Activated CD4-positive, alpha-beta T cell treated with anti-CD3 and anti-CD28 coated beads, Interleukin-2, amount 50 U/mL, for 48 hours (primary cell): ENCODE measurements around the gene RASL11B.

Experiments
- DNase-seq, 2 experiments: peaks; one replicate each; pipeline ENCODE4 v3.0.0-alpha.2; 2020

Gene RASL11B

DNA sequence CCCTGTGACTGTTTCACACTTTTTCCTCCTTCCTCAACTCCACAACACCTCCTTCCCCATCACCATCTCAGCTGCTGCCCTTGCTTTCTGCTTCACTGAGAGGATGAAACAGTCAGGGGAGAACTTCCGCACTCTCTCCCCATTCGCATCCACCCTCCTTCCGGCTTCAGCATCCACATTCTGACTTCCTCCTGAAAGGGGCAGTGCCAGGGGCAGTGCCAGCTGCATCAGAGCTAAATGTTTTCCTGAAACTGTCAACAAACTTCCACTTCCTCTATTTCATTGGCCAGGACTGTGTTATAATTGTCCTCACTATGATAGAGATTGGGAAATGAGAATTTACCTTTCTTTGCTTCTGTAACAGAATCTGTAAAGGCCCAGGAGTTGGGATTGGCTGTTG, 18.2 kb upstream of the RASL11B start:
- no peak for DNase-seq

DNA sequence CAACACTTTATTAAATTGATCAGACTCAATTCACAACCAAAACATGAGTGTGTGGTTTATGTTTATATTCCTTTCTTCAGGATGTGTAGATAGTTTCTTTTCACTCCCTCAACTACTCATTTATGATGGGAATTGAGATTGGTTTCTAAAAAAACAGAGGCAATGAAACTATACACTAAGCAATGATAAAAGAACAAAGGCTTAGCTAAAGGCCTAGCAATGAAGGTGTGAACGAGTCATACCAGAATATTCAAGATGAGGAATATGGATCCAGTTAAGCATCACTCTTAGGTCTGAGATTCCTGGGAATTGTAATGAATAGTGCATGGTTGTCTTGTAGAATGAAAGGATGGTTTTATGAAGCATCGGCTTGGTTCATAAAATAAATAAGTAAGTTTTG, 17.5 kb upstream of the RASL11B start:
- no peak for DNase-seq

DNA sequence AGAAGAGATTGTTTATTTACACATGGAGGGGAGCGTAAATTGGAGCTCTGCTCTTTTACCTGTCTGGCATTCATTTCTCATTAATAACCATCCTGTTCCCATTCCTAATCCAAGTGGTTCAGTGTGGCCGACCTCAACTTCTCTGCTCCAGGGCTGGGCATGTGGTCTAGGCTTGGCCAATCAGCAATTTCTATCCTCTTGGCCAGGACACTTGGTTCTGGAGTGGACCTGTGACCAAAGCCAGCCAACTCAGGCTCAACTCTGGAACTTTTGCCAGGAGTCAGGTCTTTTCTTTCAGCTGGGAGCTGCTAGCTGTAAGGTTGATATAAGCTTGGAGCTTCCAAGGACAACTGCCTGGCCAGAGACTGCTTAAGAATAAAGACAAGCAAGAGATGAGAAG, 15.6 kb upstream of the RASL11B start:
- DNase-seq = no peak

DNA sequence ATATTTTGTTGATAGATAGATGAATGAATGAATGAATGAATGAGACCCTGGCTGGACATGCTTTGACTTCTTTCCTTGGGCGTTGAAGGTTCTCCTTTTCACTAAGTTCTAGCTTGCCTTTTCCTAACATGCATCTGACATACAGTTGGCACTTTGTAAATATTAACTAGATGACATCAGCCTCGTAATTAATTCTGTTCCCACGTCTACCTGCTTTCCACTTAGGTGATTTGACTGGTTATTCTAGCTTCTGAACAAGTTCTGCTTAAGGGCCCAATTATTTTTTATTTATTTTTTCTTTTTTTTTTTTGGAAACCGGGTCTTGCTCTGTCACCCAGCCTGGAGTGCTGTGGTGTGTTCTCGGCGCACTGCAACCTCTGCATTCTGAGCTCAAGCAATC, 13.9 kb upstream of the RASL11B start:
- no peak for DNase-seq

DNA sequence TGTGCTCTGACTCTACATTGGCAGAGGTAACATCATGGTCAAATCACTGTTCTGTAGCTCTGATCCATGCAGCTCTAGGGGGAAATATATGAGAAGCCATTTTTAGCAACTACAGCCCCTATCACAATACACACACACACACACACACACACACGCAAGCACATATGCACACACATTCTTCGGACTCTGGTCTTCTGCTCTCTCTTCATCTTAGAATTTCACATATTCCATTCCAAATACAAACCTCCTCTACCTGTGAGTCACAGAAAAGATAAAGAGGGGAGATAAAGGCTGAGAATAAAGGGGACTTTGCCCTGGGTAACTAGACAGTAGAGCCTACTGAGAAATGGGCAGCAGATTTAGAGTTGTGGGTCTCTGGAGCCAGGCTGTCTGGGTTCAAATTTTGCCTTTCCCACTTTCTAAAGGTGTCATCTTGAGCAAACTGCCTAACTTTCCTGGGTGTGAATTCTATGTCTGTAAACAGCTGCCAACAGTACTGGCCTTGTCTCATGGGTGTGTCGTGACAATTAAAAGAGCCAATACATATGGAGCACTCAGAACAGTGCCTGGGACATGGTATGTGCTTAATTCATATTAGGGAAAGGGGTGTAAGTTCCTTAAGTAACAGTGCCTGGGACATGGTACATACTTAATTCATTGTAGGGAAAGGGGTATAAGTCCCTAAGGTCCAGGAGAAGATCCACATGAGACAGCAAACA, 11.6 kb upstream of the RASL11B start:
- no peak for DNase-seq

DNA sequence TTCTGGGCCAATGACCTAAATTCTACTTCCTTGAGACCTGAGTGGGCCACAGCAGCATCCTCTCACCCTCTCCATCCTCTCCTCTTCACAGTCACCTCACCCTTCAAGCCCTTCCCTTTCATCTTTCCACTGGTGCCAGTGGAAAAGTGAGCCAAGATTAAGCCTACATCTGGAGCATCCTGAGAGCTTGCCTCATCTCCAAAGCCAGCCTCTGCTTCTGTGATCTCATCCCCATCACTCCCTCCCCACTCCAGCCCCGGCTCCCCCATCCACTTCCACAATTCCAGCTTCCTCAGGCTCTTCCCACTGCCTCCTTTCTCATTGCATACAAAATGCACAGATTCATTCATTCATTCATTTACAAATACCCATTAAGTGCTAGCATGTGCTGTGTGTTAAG, 10.1 kb upstream of the RASL11B start:
- no peak for DNase-seq

DNA sequence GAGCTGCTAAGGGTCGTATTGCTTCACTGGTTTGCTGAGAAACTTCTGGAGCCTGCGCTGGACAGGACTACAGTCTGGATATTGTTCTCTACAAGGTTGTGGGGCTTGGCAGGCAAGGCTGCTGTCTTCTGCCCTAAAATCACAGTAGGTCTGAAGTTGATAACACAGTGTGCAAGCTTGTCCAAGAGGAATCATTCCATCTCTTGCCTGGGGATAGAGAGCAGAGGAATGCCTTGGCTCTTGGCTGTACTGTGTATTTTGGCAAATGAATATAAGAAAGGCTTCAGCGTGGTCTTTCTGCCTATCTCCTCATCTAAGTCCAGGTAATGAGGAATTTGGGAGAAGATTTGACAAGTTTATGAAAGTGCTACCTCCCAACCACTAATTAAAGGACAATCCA, 9.4 kb upstream of the RASL11B start:
- DNase-seq = no peak

DNA sequence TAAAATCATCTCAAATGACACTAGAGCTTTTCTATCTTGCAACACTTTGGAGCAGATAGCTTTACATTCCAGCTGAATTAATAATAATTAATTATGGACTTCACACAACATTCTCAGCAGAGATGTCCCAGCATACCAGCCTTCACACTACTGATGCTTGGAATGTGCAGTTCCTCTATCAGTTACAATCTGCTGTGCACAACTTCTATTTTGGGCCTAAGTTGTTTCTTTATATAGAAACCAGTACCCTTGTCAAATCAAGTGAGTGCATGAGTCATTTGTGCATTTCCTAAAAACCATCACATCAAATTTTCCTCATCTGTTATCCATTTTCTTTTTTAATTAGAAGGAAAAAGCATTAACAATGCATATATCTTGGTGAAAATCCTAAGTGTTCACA, 8.8 kb upstream of the RASL11B start:
- no peak for DNase-seq

DNA sequence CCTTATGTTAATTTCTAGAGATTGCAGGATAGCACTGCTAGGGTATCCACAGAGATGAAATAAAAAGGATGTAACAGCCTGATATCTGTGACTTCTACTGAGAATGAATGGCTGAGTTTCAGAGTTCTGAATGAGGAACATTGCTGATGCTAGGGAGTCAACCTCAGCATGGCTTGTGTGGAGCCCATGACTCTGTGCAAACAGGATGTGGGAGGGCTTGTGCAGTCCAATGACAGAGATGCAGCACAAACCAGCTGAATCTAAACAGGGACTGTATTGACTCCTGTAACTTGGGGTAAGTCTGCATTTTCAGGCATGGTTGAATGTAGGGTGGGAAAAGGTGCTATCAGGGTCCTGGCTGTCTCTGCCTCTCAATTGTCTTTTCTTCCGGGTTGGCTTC, 5.3 kb upstream of the RASL11B start:
- no peak for DNase-seq

DNA sequence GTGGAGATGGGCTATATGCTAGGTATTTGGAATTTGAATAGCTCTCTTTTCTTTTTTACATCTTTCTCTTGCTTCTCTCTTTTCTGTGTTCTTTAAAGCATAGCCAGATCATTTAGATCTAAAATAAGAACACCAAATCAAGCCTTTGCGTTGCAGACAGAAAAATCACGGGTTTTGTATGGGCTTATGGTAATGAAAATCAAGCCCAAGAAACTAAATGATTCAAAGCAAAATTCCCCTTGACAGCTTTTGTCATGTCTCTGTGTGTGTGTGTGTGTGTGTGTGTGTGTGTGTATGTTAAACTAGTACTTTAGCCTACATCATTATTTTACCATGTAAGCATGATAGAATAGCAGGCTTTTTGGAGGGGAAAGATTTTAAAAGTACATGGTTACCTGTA, 1.8 kb upstream of the RASL11B start:
- no peak for DNase-seq

DNA sequence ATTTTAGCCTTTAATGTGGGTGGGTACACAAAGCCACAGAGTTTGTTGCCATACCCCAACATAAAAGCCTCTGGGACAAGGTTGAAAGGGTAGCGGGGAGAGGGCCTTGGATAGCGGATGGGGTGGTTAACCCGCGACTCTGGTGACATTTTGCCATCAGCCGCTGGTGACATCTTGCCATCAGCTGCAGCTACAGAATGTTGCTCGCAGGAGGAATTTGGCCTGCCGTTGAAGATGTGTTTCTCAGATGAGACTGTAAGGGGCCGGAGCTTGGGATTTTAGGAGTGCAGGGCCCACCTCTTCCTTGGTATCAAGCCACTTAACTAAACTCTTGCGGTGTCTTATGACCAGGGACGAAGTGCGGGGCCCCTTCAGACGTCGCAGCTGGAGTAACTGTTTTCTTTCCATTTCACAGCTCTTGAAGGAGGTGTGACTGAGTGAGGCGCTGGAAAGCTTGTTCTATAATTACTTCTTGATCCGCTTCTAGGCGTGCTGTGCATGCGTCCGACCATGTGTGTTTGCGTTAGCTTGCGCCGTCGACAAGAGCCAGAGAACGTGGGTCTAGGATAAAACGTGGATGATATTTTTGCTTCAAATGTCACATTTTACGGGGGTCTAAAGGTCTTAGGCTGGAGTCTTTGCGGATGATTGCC, 820 bp upstream of the RASL11B start:
- no peak for DNase-seq

DNA sequence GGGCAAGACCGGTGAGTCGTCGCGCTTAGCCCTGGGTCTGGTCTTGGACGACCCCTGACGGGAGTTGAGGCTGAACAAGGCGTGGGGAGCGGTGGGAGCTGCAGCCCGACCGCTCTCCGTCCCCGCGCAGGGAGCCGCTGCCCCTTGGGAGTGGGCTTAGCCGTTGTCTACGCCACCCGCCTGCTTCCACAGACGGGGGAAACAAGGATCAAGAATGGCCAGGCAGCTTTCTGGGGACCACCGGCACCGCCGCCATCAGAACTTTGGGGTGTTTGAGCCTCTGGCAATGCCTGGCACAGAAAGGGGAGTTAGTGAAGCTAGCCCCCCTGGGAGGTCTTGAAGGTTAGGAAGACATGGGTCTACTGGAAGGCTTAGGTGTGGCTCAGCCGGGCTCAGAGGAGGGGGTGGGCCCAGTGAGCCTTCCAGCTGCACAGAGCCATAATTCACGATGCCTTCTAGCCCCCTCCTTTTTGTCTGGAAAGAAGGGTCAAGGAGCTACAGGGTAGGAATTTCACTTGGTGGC, 583 bp downstream of the RASL11B start:
- peak in 1 of 2 experiments; percentile 6 for DNase-seq

DNA sequence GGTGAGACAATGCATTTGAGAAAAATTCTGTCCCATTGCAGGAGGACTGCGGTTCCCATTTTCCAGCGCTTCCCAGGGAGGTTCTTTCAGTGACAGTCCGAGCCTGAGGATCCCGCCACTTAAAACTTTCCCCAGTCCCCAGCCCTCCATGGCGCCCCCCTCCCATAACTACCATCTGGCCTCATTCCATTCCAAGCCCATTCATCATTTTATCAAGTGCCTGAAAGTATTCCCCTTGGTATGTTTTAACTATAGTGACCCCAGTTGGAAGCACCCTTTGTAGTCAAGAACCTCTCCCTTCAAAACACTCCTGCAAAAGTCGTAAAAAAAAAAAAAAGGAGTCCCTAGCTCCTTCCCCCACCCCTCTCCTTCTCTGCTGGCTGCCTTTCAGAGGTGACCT, 1.2 kb downstream of the RASL11B start:
- no peak for DNase-seq

DNA sequence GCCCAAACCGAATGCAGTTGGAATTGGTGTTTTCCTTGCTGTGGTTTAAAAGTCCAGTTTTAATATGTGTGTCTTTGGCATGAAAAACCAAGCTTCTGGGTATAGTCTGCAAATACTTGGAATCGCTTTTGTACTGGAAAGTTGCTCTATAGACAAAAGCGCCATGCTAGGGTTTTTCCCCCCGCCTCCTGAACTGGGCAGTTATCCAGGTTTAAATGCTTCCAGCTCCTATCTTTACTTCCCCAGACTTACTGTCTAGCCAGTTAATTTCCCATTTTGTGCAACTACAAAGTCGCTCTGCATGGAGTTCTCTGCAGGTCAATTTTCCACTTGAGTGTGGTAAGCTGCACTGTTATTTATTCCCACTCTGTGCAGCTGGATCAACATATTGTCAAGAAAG, 2.7 kb downstream of the RASL11B start:
- DNase-seq = no peak

DNA sequence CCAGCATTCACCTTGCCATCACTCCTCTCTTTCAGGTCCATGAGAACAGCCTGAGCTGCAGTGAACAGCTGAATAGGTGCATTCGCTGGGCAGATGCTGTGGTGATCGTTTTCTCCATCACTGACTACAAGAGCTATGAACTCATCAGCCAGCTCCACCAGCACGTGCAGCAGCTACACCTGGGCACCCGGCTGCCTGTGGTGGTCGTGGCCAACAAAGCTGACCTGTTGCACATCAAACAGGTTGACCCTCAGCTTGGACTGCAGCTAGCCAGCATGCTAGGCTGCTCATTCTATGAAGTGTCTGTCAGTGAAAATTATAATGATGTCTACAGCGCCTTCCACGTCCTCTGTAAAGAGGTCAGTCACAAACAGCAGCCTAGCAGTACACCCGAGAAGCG, 3.2 kb downstream of the RASL11B start:
- DNase-seq = no peak

DNA sequence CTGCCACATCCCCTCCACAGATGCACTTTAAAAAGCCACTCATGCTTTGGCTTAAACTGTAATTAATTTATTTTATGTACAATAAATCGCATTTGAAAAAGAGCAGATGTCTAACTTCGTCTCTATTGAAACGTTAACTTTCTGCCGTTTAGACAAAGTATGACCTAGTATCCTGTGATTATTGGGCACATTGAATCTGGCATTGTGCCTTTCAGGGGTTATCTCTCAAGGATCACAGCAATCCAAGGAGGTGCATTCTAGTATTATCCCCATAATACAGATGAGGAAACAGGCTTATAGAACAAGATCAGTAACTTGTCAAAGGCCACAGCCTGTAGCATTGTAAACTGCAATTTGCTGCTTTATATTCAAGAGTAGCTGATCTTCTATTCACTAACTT, 4.6 kb downstream of the RASL11B start:
- no peak for DNase-seq

DNA sequence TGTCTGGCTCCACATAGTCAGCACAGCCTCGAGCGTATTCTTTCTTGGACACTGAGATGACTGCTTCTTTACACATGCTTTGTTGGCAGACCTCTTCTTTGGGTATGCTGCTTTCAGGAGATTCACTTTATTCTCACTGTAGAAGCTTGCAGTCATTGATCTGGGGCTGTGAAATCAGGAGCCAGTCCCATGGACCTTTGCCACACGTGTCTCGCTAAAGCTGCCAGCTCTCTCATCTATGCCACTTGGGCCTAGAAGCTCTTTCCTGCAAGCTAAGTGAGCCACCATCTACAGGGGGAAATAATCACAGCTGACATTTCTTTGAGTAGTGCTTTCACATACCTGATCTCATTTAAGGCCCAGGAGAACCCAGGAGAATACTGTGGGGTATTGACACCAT, 5.0 kb downstream of the RASL11B start:
- DNase-seq = no peak

DNA sequence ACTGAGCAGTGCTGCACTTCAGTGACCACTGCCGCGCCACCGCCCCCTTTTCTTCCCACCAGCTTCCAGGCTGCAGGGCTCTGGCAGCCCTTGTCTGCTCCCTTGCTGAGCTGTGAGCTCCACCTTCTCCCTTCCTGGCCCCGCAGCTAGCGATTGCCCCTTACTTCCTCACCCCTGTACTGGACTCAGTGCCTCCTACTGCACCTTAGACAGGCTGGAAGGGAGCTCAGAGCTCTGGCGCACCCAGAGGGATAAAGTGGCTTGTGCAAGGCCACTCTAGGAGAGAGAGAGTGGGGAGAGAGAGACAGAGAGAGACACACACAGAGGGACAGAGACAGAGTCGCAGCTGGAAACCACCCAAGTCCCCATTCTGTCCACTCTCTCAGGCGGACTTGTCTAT, 6.0 kb downstream of the RASL11B start:
- no peak for DNase-seq

DNA sequence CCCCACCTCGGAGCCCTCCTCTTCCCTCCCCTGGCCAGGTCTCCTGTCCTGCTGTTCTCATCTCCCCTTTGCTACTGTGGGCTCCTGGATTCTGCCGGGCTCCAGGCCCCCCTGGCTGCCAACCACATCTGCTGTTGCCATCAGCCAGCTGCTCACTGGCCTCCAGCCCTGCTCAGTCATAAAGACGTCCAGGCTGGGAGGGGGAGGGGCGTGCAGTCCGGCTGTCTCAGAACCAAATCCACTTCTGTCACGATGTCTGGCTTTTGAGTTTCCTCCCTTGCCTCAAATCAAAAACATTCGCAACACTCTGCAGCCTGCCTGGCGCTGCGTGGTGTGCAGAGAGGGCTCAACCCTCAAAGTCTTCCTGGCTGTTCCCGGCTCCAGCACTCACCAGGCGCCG, 7.1 kb downstream of the RASL11B start:
- DNase-seq = no peak

DNA sequence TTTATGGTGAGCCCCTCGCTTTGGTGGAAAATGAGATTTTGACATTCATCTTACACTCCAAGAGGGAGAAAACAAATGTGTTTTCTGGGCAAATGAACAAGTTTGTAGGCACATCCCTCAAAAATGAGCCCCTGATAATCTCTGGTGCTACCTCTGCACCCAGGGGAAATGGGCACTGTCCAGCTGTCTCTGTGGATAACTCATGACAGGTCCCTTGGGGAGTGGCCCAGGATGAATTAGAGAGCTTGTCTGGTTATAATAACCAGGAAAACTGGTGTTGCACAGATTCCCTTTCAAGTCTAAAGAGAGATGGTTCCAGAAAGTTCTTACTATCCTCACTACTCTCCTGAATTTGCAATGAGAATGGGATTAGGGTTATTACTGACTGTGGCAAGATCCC, 7.5 kb downstream of the RASL11B start:
- no peak for DNase-seq

DNA sequence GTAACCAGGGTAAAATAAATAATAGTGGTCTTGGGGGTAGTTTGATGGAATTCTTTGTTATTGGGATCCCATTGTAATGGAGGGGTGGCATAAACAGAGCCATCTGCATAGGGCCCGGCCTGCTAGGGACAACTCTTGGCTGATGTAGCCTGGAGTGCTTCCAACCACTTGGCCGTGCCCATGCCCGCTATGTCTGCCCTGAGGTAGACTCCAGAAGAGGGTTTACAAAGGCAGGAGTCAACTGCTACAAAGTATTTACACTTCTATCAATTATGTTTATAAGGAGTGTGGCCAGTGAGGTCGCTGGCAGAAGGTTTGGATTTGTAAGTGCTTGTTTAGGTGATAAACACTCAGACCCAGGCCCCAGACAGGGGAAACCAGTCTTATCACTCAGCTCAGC, 8.1 kb downstream of the RASL11B start:
- no peak for DNase-seq

DNA sequence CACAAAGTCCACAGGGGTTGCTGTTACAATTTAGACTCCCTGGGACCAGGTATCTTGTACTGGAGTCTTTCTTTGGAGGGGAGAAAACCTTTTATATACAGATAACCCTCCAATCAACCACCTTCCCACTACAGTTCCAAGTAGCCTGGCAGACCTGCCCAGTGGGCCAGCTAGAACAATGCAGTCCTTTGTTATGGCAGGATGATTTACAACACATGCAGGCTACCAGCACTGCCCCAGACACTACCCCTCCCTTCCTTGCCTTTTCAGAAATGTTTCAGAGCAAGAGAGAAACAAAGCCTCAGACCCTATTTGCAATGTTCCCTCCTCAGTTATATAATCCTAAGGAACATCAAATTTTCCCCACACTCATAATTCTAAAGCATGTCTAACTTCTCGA, 11.1 kb downstream of the RASL11B start:
- no peak for DNase-seq

DNA sequence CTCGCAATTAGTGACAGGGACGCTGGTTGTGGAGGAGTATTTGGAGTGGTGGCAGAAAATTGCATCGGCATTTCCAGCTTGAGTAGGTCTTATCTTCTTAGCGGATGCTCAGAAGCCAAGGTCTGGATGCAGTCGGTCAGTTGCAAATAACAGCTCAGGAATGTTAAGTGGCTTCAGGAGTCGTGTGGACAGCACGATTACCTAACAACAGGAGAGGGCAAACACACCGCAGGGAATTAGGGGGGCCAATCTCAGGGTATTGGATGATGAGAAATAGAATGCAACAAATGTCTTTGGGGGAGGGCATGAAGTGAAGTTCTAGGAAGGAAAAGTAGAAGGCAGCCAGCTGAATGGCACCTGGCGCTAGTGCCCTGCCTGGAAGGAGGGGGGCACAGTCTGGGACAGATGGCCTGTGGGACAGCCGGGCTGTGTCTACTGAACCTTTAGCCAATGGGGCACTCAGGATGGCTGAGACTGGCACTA, 11.8 kb downstream of the RASL11B start:
- no peak for DNase-seq

DNA sequence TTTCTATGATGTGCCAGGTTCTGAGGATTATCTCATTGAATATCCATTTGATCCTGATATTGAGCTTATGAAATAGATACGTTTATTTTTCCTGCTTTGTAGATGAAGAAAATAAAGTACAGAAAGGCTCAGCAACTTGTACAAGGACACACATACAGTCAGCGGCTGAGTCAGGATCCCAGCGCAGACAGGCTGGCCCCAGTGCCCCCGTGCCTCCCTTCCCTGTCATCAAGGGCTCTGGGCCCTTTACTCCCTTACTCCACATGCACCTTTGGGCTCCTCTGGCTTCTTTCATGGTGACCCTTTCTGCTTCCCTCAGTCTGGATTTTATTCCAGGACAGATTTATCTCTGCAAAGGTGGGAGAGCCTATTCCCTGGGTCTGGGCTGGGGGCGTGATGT, 12.8 kb downstream of the RASL11B start:
- no peak for DNase-seq

DNA sequence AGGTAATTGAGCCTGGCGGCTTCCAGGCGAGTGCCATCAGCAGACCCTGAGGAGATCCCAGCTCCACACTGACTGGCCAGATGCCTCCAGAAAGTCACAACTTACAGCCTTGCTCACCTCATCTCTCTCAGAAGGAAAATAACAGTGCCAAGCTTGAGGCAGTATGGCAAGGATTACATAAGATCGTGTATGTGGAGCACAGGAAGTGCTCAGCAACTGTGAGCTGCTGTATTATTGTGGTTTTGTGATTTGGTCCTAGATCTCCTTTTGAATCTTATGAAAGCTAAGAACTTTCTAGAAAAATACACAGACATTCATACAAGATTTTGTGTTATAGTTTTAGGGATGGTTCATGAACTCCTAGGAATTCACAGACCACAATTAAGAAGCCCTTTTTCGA, 14.0 kb downstream of the RASL11B start:
- DNase-seq = no peak
